ENCODE measurements around the gene GATAD2B.

GATAD2B gene

GRCh38 chr1:153933430-153933829 lies 10.7 kb upstream of the GATAD2B start:
- Histone ChIP-seq H3K36me3 (ENCODE audit: control insufficient read depth, insufficient read depth, low read length) (no peaks in the 10 kb centered on the region), H3K27ac (no peak overlapping the region), H3K79me2 (no peaks in the 10 kb centered on the region), H2AFZ (no peak overlapping the region), H3K9ac (no peak overlapping the region), H3K27me3 (ENCODE audit: control insufficient read depth, insufficient read depth, low read length) (no peaks in the 10 kb centered on the region), H3K4me1 (no peaks in the 10 kb centered on the region), H3K4me3 (ENCODE audit: low read depth, low read length) (no peak overlapping the region), H3K9me3 (ENCODE audit: control insufficient read depth, low read length) (no peaks in the 10 kb centered on the region), H3K4me2 (ENCODE audit: low read length) (no peak overlapping the region)
- no peak for TF ChIP-seq CTCF (IDR thresholded peaks at IDR 0.05)

GRCh38 chr1:153932156-153933131 lies 9.7 kb upstream of the GATAD2B start:
- Histone ChIP-seq H3K4me1 (no peaks in the 10 kb centered on the region), H3K9ac (no peak overlapping the region), H3K9me3 (ENCODE audit: control insufficient read depth, low read length) (no peaks in the 10 kb centered on the region), H3K79me2 (no peaks in the 10 kb centered on the region), H2AFZ (no peak overlapping the region), H3K4me2 (ENCODE audit: low read length) (no peak overlapping the region), H3K27ac (no peak overlapping the region), H3K27me3 (ENCODE audit: control insufficient read depth, insufficient read depth, low read length) (no peaks in the 10 kb centered on the region), H3K4me3 (ENCODE audit: low read depth, low read length) (no peak overlapping the region), H3K36me3 (ENCODE audit: control insufficient read depth, insufficient read depth, low read length) (no peaks in the 10 kb centered on the region)
- no peak for TF ChIP-seq CTCF (IDR thresholded peaks at IDR 0.05)

GRCh38 chr1:153929981-153930948 lies 7.5 kb upstream of the GATAD2B start:
- TF ChIP-seq CTCF (IDR thresholded peaks at IDR 0.05), result no peak
- Histone ChIP-seq H3K27me3 (ENCODE audit: control insufficient read depth, insufficient read depth, low read length) (no peaks in the 10 kb centered on the region), H3K9me3 (ENCODE audit: control insufficient read depth, low read length) (no peaks in the 10 kb centered on the region), H3K4me2 (ENCODE audit: low read length) (no peak overlapping the region), H2AFZ (no peak overlapping the region), H3K4me1 (no peaks in the 10 kb centered on the region), H3K4me3 (ENCODE audit: low read depth, low read length) (no peak overlapping the region), H3K79me2 (no peaks in the 10 kb centered on the region), H3K27ac (no peak overlapping the region), H3K36me3 (ENCODE audit: control insufficient read depth, insufficient read depth, low read length) (no peaks in the 10 kb centered on the region), H3K9ac (no peak overlapping the region)

GRCh38 chr1:153929426-153929825 lies 6.7 kb upstream of the GATAD2B start:
- Histone ChIP-seq H3K4me3 (ENCODE audit: low read depth, low read length) (no peak overlapping the region), H2AFZ (no peak overlapping the region), H3K27me3 (ENCODE audit: control insufficient read depth, insufficient read depth, low read length) (no peaks in the 10 kb centered on the region), H3K4me1 (no peaks in the 10 kb centered on the region), H3K9ac (no peak overlapping the region), H3K36me3 (ENCODE audit: control insufficient read depth, insufficient read depth, low read length) (no peaks in the 10 kb centered on the region), H3K9me3 (ENCODE audit: control insufficient read depth, low read length) (no peaks in the 10 kb centered on the region), H3K79me2 (no peaks in the 10 kb centered on the region), H3K27ac (no peak overlapping the region), H3K4me2 (ENCODE audit: low read length) (no peak overlapping the region)
- no peak for TF ChIP-seq CTCF (IDR thresholded peaks at IDR 0.05)
